GM19025 (cell line): ENCODE measurements around the gene HPS4.
A peak's percentile ranks its signal among the peaks of the same experiment; 100 is the strongest.
"Not testable (repeated sequence)": the region's sequence is repeated elsewhere in the genome, so short reads cannot be mapped to it uniquely, and the experiment has no call there.

ENCODE experiments used
- ATAC-seq: cut with Tn5 transposase; IDR thresholded peaks from one replicate; pipeline ENCODE4 v1.9.1; 2021; ENCODE audit warnings: mild to moderate bottlenecking, low read depth, moderate library complexity; ENCODE audit not compliant: unreplicated experiment

HPS4 gene

DNA sequence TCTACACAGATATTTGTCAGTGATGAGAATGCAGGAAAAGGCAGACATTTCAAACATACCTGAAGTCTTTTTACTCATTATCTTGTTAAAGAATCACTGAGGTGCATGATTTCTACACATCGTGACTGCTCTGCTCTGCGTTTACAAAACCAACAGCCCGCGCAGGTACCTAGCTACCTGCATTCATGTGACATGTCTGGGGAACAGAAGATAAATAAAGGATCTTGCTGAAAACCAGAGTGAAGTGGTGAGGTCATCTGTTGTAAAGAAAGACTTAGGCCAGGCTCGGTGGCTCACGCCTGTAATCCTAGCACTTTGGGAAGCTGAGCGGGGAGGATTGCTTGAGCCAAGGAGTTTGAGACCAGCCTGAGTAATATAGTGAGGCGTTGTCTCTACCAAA, 38.8 kb downstream of the HPS4 start:
- ATAC-seq = no peak

DNA sequence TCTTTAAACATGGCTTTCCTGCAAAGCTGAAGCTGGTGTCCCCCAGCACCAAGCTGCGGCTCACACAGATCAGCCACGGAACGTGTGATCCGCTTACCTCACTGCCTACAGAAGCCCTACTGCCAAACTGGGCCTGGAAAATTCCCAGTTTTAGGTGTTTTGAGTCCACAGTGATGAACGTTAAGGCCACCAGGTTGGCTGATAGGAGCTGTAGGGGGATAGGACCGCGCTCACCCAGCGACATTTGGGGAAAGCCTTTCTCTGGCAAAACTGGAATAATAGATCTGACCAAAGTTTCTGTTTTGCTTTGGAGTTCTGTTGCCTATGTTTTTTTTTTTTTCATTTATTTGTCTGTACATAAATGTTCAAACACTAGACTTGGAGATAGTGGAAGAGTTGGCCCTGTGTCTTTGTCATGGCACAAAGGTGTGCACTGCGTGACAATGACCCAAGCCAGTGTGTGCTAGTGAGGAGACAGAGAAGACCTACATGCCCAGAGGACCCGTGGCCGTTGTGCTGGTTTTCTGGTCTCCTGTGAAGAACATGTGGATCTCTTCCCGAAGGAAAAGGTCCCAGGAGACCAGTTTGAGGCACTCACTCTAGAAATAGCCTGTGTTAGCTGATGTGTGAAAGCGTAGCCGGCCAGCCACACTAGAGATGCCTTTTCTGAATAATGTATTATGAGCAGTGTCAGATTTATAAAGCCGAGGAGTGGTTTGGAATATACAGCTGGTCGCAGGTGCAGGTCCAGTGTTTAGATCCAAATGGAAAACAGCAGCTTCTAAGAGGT, 39.5 kb downstream of the HPS4 start:
- no peak for ATAC-seq

DNA sequence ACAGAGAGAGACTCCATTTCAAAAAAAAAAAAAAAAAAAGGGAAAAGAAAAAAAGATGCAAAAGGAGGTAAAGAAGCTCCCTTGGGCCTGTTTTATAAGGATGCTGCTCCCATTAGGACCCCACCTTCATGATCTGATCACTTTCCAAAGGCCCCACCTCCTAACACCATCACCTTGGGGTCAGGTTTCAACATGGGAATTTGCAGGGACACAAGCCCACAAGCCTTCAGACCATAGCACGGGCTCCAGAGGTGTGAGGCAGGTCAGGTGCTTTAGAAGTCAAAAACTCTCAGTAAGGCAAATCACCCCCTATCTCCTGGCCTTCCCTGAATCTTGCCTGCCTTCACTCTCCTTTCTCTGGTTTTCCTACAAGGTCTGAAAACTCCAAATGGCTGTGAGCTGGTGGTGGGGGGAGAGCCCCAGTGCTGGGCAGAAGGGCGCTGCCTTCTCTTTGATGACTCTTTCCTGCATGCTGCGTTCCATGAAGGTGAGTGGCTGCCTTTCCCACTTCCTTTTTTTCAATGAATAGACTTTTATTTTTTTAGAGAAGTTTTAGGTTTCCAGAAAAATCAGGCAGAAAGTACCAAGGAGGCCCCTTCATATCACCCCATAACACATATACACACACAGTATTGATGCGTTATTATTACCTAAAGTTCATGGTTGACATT, 41.4 kb downstream of the HPS4 start:
- no peak for ATAC-seq

DNA sequence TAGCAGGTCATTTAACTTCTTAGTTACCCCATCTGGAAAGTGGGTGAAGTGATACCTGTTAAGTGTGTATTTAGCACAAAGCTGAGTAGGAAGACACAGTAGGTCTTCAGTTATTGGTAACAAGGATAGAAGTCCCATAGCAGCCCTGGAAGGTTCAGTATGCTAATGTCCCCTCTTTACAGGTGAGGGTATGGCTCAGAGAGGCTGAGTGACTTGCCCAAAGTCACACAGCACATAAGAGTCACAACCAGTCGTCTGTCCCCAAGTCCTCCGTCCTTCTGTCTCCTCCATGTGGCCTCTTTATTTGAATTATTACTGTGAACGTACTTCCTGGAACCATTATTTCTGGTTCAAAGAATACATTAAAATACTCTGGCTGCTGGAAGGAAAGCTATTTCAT, 44.0 kb downstream of the HPS4 start:
- no peak for ATAC-seq

DNA sequence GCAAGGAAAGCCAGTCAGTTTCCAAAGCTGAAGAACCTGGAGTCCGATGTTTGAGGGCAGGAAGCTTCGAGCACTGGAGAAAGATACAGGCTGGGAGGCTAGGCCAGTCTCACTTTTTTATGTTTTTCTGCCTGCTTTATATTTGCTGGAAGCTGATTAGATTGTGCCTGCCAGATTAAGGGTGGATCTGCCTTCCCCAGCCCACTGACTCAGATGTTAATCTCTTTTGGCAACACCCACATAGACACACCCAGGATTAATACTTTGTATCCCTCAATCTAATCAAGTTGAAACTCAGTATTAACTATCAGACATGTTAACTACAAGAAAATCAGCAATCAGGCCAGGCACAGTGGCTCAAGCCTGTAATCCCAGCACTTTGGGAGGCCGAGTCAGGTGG, 44.8 kb downstream of the HPS4 start:
- ATAC-seq = not testable (repeated sequence)

GRCh38 chr22:26437694-26438392, 45.7 kb downstream of the HPS4 start:
- ATAC-seq = no peak

DNA sequence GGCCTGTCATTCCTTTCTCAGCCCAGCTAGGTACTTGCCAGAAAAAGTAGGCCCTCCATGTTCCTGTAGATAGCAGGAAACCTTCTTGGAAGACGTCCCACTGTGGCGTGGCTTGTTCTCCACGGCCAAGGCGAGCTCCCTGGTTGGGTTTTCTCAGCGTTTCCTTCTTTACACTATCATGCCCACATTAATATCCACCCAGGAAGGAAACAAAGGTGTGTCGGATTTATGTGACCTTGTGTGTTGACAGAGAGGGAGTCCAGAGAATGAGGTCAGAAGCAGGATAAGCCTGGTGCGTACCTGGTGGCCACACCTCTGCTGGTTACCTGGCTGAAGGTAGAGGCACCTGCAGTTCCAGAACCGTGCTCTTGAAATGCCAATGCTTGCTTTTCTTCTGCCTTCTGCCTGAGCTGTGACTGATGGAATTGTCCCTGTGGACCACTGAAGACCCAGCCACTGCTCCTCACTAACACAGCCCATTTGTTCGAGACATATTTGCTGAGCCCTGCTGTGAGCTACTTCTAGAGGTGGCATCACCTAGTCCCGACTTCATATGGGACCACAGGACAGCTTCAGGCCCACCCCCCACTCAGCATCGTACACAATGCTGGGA, 46.6 kb downstream of the HPS4 start:
- ATAC-seq = no peak

- no peak for ATAC-seq
These were observed 48.1 kb downstream of the HPS4 start for GRCh38 chr22:26435327-26436093.

GRCh38 chr22:26433805-26434204, 49.8 kb downstream of the HPS4 start:
- ATAC-seq = no peak

GRCh38 chr22:26432619-26433311, 50.8 kb downstream of the HPS4 start:
- ATAC-seq = no peak

- no peak for ATAC-seq
These were observed 52.2 kb downstream of the HPS4 start for GRCh38 chr22:26431261-26431995.

- no peak for ATAC-seq
These were observed 53.0 kb downstream of the HPS4 start for GRCh38 chr22:26430600-26430999.

GRCh38 chr22:26429458-26430286, 53.9 kb downstream of the HPS4 start:
- peak; percentile 12 for ATAC-seq

GRCh38 chr22:26428515-26429457, 54.8 kb downstream of the HPS4 start, which contains the start of gene ASPHD2:
Gene ASPHD2, plus strand, starts transcription at chr22:26429260. Its CDS starts 4,356 bp downstream, at chr22:26433616.
- peak; percentile 73 for ATAC-seq

DNA sequence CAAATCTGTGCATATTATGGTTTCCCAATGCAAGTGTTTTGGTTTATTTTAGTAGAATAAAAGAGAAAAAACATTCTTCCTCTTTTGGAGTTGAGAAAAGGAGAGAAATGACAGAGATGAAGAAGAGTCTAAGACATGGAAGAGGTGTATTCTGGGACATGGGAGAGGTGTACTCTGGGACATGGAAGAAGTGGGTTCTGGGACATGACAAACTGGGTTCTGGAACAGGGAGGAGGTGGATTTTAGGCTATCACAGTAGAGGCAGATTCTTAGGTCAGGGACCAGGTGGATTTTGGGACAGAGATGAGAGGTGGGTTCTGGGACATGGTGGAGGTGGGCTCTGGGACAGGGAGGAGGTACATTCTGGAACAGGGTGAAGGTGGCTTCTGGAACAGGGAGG, 56.7 kb downstream of the HPS4 start:
- no peak for ATAC-seq

GRCh38 chr22:26418620-26419019, 65.0 kb downstream of the HPS4 start:
- ATAC-seq = no peak

DNA sequence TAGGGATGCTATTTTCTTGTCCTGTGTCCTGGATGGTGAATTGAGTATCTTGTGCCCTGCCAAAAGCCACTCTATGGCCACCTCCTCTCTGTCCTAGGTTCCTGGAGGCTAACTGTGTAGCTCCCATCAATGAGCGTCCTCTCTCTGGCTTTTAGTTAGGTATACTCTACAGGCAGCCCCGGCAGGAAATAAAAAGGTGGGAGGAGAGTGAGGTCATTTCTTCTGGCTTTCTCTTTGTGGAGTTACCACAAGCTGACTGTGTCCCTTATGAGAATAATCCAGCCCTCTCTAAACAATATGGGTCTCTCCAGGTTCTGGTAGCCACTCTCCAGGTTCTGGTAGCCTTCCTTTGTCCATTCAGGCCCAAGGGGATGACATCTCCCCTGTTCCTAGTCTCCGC, 66.2 kb downstream of the HPS4 start:
- no peak for ATAC-seq
